Transverse colon (tissue), 4 donors: ENCODE measurements around the gene FCN2. TPM values are rescaled to one million over a fixed set of nuclear protein-coding genes. Genes with fewer than 3 reads are reported as not detected.
"Not testable (repeated sequence)": the region's sequence is repeated elsewhere in the genome, so short reads cannot be mapped to it uniquely, and the experiment has no call there.

ENCODE experiments used
- DNase-seq: peaks from one replicate; pipeline ENCODE4 v3.0.0-alpha.2; 2019
- H3K27ac ChIP-seq, 4 donors: fragments of 200-600 bp; sonication (generic); 2 replicates each; pipeline ENCODE4 v1.5.1; 2016 to 2018; ENCODE audit warnings: inconsistent platforms in 4 of 4
- H3K27me3 ChIP-seq: fragments of 200-600 bp; sonication (generic); 2 replicates; pipeline ENCODE4 v1.5.1; 2017; ENCODE audit warnings: inconsistent platforms
- H3K36me3 ChIP-seq, 4 donors: fragments of 200-600 bp; sonication (generic); 2 replicates each; pipeline ENCODE4 v1.5.1; 2017 to 2019; ENCODE audit warnings: inconsistent platforms in 4 of 4
- H3K4me1 ChIP-seq, 4 donors: fragments of 200-600 bp; sonication (generic); 2 replicates each; pipeline ENCODE4 v1.5.1; 2017 to 2020; ENCODE audit warnings: inconsistent platforms in 4 of 4
- H3K4me3 ChIP-seq, 4 donors: fragments of 200-600 bp; sonication (generic); 1 replicate in 1 of 4; 2 replicates in 3 of 4; pipeline versions ENCODE4 v1.5.1 to v1.6.1; 2017 to 2019; ENCODE audit warnings: inconsistent platforms in 4 of 4
- H3K9me3 ChIP-seq, 2 donors: fragments of 200-600 bp; sonication (generic); 2 replicates each; pipeline ENCODE4 v1.5.1; 2017 to 2019; ENCODE audit warnings: inconsistent platforms in 2 of 2
- EP300 ChIP-seq: sonication (generic); formaldehyde crosslinking; IDR thresholded peaks from one replicate; pipeline ENCODE4 v1.6.1; 2017; ENCODE audit warnings: antibody characterized with exemption, low read depth
- POLR2A ChIP-seq: fragments of 450-650 bp; IDR thresholded peaks from one replicate; pipeline ENCODE4 v1.6.1; 2016; ENCODE audit warnings: antibody characterized with exemption, mild to moderate bottlenecking, moderate library complexity
- POLR2AphosphoS5 ChIP-seq, 3 donors: sonication (generic); formaldehyde crosslinking; IDR thresholded peaks; one replicate each; pipeline ENCODE4 v1.6.1; 2016; ENCODE audit warnings: antibody characterized with exemption in 3 of 3
- WGBS, 2 donors: methylation state at CpG; one replicate each; pipeline ENCODE4 v1.1.5; 2018; ENCODE audit warnings: low coverage in 1 of 2; 5-methylcytosine and 5-hydroxymethylcytosine counted together
- in situ Hi-C, 4 donors: fragments of 200-750 bp; cut with MboI; loops; one replicate each; pipeline versions ENCODE4 v1.15.0 to v1.15.1; 2017; ENCODE audit warnings: low sequenced_read_pairs in 3 of 4, low pct_ligation_motif_present in 1 of 4, low pct_unique_long_range_greater_than_20kb in 1 of 4
- intact Hi-C: fragments of 100-400 bp; cut with DNase I; formaldehyde crosslinking; loops from one replicate; pipeline ENCODE4 v1.15.1; 2023; ENCODE audit warnings: low total_unique reads
- total RNA-seq, 4 donors: library from RNA; depleted of rRNA; stranded (reverse); fragments of >200 nt; gene quantifications; one replicate each; pipeline ENCODE4 v1.1.0, GENCODE V29; 2016
- TF ChIP-seq, protein P1 (sequence below), 5 experiments: fragments of 200-600 bp in 3 of 5; fragments of 450-650 bp in 2 of 5; sonication (generic) in 3 of 5; IDR thresholded peaks; 1 replicate in 2 of 5; 2 replicates in 3 of 5; pipeline ENCODE4 v1.5.1; 2016 to 2017; ENCODE audit warnings: antibody characterized with exemption in 5 of 5, inconsistent platforms in 3 of 5, mild to moderate bottlenecking in 2 of 5, moderate library complexity in 1 of 5

The FCN2 gene
- total RNA-seq, 4 donors from 2014 or later: not detected

GRCh38 chr9:134855900-134856377 lies 24.7 kb upstream of the FCN2 start:
- Histone ChIP-seq H3K4me1 (no peaks in the 10 kb centered on the region), H3K27ac (no peak overlapping the region), H3K4me3 (no peak overlapping the region), H3K36me3 (no peaks in the 10 kb centered on the region), H3K9me3 (no peaks in the 10 kb centered on the region), H3K27me3 (no peaks in the 10 kb centered on the region)
- intact Hi-C loops (no loop called here), in situ Hi-C loops (no loop called here)
- 79% methylated on average over 9 of the region's 9 CpGs; no CpG with 5 or more reads in 1 of the 2 donors for WGBS, 2 donors
- DNase-seq: no peak
- no peak for TF ChIP-seq POLR2A
- no peak for TF ChIP-seq POLR2AphosphoS5 (IDR thresholded peaks at IDR 0.05)
- no peak for TF ChIP-seq EP300
- TF ChIP-seq, protein P1, sequence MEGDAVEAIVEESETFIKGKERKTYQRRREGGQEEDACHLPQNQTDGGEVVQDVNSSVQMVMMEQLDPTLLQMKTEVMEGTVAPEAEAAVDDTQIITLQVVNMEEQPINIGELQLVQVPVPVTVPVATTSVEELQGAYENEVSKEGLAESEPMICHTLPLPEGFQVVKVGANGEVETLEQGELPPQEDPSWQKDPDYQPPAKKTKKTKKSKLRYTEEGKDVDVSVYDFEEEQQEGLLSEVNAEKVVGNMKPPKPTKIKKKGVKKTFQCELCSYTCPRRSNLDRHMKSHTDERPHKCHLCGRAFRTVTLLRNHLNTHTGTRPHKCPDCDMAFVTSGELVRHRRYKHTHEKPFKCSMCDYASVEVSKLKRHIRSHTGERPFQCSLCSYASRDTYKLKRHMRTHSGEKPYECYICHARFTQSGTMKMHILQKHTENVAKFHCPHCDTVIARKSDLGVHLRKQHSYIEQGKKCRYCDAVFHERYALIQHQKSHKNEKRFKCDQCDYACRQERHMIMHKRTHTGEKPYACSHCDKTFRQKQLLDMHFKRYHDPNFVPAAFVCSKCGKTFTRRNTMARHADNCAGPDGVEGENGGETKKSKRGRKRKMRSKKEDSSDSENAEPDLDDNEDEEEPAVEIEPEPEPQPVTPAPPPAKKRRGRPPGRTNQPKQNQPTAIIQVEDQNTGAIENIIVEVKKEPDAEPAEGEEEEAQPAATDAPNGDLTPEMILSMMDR (IDR thresholded peaks at IDR 0.05): no peak

GRCh38 chr9:134857451-134857850 lies 23.2 kb upstream of the FCN2 start:
- H3K4me1 ChIP-seq, H3K4me3 ChIP-seq, H3K27ac ChIP-seq, H3K9me3 ChIP-seq, H3K27me3 ChIP-seq, intact Hi-C loops, in situ Hi-C loops, H3K36me3 ChIP-seq, DNase-seq: not testable (repeated sequence)
- WGBS, 2 donors: 85 to 95% methylated on average over 2 of the region's 2 CpGs

DNA sequence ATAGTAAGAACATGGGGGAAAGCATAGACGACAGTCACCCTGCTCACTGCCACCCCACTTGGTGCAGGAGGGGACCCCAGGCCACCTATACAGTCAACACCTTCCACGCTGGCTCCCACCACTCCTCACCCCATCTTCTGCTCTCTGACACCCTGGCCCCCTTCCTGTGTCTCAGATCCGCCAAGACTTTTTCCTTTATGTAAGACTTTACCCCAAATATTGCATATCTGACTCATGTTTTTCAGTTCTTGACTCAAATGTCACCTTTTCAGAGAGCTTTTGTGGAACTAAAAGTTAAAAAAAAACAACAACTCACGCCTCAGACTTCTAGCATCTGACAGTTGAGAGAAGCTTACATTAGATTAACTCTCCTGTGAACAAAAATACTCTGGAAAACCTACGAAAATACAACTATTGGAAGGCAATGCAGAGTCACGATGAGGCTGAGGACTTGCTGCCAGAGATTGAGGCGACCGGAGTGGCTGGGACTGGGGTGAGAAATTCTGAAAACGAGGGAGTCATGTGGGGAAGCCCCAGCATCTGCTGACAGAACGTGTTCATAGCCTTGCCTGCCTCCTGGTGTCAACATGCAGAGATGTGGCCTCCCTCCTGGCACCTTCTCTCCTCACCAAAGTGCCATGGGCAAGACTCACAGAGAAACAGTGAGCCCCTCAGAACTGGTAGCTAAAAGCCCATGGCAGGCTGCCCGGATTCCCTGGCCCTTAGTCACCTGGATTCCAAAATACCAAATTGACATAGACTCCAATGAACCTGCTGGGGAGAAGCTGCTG lies 22.4 kb upstream of the FCN2 start:
- Histone ChIP-seq H3K27ac (no peak overlapping the region), H3K9me3 (no peaks in the 10 kb centered on the region), H3K36me3 (no peaks in the 10 kb centered on the region), H3K27me3 (no peaks in the 10 kb centered on the region), H3K4me3 (no peak overlapping the region), H3K4me1 (no peaks in the 10 kb centered on the region)
- in situ Hi-C loops: no loop called here
- TF ChIP-seq EP300: no peak
- TF ChIP-seq, protein P1 (IDR thresholded peaks at IDR 0.05): no peak
- no peak for TF ChIP-seq POLR2A
- no peak for TF ChIP-seq POLR2AphosphoS5 (IDR thresholded peaks at IDR 0.05)
- WGBS, 2 donors: 57 to 72% methylated on average over 8 to 11 of the region's 11 CpGs
- no peak for DNase-seq
- intact Hi-C loops: no loop called here

DNA sequence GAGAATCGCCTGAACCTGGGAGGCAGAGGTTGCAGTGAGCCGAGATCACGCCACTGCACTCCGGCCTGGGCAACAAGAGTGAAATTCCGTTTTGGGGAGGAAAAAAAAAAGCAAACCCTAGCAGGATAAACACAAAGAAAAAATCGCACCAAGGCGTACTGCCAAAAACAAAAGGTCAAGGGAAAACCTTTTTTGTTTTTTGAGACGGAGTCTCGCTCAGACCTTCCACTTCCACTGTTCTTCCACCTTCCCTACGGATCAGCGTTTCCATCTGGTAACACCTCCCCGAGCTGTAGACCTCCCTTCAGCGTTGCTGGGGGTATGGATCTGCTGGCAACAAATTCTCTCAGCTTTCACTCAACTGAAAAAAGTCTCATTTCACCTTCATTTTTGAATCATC lies 20.1 kb upstream of the FCN2 start:
- Histone ChIP-seq H3K27me3 (no peaks in the 10 kb centered on the region), H3K4me1 (no peaks in the 10 kb centered on the region), H3K4me3 (no peak overlapping the region), H3K36me3 (no peaks in the 10 kb centered on the region), H3K27ac (no peak overlapping the region), H3K9me3 (no peaks in the 10 kb centered on the region)
- intact Hi-C loops (loop anchor here (5.0 kb wide), 1 partner anchor 968 kb away; no protein-coding TSS in a partner anchor), in situ Hi-C loops (no loop called here)
- TF ChIP-seq POLR2A (no peak), EP300 (no peak), POLR2AphosphoS5 (IDR thresholded peaks at IDR 0.05) (no peak)
- TF ChIP-seq, protein P1 (IDR thresholded peaks at IDR 0.05): no peak
- no peak for DNase-seq
- 82 to 83% methylated on average over 12 to 13 of the region's 13 CpGs for WGBS, 2 donors
